Activated CD4-positive, alpha-beta T cell treated with anti-CD3 and anti-CD28 coated beads for 4 hours (primary cell): Measurements from ENCODE around the gene ZSWIM1.
"Not testable (repeated sequence)": the region's sequence is repeated elsewhere in the genome, so short reads cannot be mapped to it uniquely, and the experiment has no call there.

Experiments
- DNase-seq, 2 donors: peaks; one replicate each; pipeline ENCODE4 v3.0.0-alpha.2; 2020

Gene ZSWIM1

GRCh38 chr20:45909817-45910669, 29.0 kb downstream of the ZSWIM1 start:
- DNase-seq: no peak

- DNase-seq: peak; percentile 84 to 86
These were observed 29.9 kb downstream of the ZSWIM1 start for GRCh38 chr20:45910670-45911485.

GRCh38 chr20:45911486-45912343, 30.7 kb downstream of the ZSWIM1 start, which contains the start of gene PLTP:
Gene PLTP (minus strand): TSS chr20:45912155. CDS start chr20:45911452, 703 bp downstream.
- DNase-seq: peak in 1 of 2 donors; percentile 19

GRCh38 chr20:45912344-45912682, 31.3 kb downstream of the ZSWIM1 start:
- no peak for DNase-seq

GRCh38 chr20:45913116-45913515, 32.1 kb downstream of the ZSWIM1 start:
- no peak for DNase-seq

- no peak for DNase-seq
These were observed 36.7 kb downstream of the ZSWIM1 start for GRCh38 chr20:45917790-45918141.

- DNase-seq: no peak
These were observed 37.2 kb downstream of the ZSWIM1 start for GRCh38 chr20:45918182-45918737.

GRCh38 chr20:45918779-45919537, 37.9 kb downstream of the ZSWIM1 start:
- no peak for DNase-seq

- DNase-seq: no peak
These were observed 38.7 kb downstream of the ZSWIM1 start for GRCh38 chr20:45919542-45920399.

- DNase-seq: no peak
These were observed 39.7 kb downstream of the ZSWIM1 start for GRCh38 chr20:45920462-45921336.

GRCh38 chr20:45921337-45922189, 40.5 kb downstream of the ZSWIM1 start:
- DNase-seq: no peak

GRCh38 chr20:45924391-45925261, 43.6 kb downstream of the ZSWIM1 start:
- no peak for DNase-seq

- DNase-seq: no peak
These were observed 44.9 kb downstream of the ZSWIM1 start for GRCh38 chr20:45925821-45926506.

- DNase-seq: no peak
These were observed 45.7 kb downstream of the ZSWIM1 start for GRCh38 chr20:45926731-45927070.

- DNase-seq: no peak
These were observed 46.2 kb downstream of the ZSWIM1 start for GRCh38 chr20:45927071-45927878.

GRCh38 chr20:45931680-45932079, 50.7 kb downstream of the ZSWIM1 start:
- DNase-seq: not testable (repeated sequence)
